ENCODE measurements around the gene BHMT.

The BHMT gene

GRCh38 chr5:79111960-79112702 is 522 bp downstream of the BHMT start:
- DNase-seq (ENCODE audit: low read depth in 2 of 2): no peak
- TF ChIP-seq CTCF (IDR thresholded peaks at IDR 0.05; ENCODE audit: low read depth, low read length): no peak
- no peak overlapping the region for H3K4me3 ChIP-seq (replicated peaks in 1 of 2; ENCODE audit: low read depth in 2 of 2, low read length in 2 of 2)

GRCh38 chr5:79112703-79113058 is 1.1 kb downstream of the BHMT start:
- DNase-seq (ENCODE audit: low read depth in 2 of 2): no peak
- TF ChIP-seq CTCF (IDR thresholded peaks at IDR 0.05; ENCODE audit: low read depth, low read length): no peak
- no peak overlapping the region for H3K4me3 ChIP-seq (replicated peaks in 1 of 2; ENCODE audit: low read depth in 2 of 2, low read length in 2 of 2)

DNA sequence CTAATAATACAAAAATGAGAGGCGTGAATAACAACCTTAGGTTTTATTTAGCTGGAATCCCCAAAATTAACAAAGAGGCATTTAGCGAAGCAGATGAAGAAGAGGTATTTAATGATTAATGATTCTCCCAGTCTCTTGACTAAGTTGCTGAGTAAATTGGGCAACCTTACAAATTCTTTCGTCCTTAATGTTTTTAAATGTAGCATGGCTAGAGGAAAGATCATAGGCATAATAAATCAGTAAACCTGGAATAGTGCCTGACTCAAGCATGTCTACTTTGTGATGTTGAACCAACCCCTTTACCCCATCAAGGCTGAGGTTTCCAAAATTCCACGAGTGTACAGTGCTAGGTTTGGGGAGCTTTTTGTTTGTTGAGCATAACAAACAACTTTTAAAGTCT is 7.9 kb downstream of the BHMT start:
- DNase-seq (ENCODE audit: low read depth in 2 of 2): no peak
- no peak overlapping the region for H3K4me3 ChIP-seq (replicated peaks in 1 of 2; ENCODE audit: low read depth in 2 of 2, low read length in 2 of 2)
- no peak for TF ChIP-seq CTCF (IDR thresholded peaks at IDR 0.05; ENCODE audit: low read depth, low read length)

DNA sequence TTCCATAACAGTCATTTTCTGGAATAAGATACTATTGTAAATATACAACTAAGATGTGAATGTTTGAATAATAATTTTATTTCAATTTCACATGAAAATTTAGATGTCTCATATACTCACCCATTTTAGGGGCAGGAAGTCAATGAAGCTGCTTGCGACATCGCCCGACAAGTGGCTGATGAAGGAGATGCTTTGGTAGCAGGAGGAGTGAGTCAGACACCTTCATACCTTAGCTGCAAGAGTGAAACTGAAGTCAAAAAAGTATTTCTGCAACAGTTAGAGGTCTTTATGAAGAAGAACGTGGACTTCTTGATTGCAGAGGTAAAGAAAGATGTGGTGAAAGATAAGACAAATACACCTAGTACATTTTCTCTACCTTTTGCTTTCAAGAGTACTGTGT is 8.6 kb downstream of the BHMT start:
- TF ChIP-seq CTCF (IDR thresholded peaks at IDR 0.05; ENCODE audit: low read depth, low read length): no peak
- DNase-seq (ENCODE audit: low read depth in 2 of 2): no peak
- no peak overlapping the region for H3K4me3 ChIP-seq (replicated peaks in 1 of 2; ENCODE audit: low read depth in 2 of 2, low read length in 2 of 2)

DNA sequence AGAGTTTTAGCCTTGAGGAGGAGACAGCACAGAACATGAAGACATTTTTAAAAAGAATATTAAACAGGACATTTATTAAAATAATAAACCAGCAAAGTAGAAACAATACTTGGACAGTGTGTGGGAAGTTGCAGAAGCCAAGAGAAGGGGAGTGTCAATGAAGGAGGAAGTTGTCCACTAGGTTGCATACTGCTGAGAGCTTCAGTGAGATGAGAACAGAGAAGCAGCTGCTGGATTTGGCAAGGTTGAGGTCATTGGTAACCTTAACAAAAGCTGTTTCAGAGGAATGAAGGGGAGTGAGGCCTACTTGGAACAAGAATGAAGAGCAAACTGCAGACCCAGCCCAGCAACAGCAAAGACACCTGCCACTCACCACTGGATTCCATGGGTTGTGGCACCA is 11.4 kb downstream of the BHMT start:
- H3K4me3 ChIP-seq (replicated peaks in 1 of 2; ENCODE audit: low read depth in 2 of 2, low read length in 2 of 2): no peak overlapping the region

DNA sequence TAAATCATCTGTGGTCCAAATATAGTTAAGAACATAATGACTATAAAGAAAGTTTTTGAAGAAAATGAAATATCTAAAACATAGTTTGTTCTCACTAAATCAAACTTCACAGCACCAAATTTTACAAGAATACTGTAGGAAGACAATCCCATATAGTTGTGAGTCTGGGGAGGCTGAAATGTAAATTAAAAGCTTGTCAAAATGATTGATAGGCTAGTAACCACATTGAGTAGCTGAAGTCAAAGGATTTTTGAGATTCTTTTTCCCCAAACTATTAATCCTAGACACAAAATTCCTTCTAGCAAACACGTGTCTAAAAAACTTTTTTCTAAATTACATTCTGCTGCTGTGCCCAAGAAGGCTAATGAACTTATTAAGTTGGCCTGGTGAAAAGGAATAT is 13.0 kb downstream of the BHMT start:
- DNase-seq (ENCODE audit: low read depth in 2 of 2): no peak
- no peak for TF ChIP-seq CTCF (IDR thresholded peaks at IDR 0.05; ENCODE audit: low read depth, low read length)
- no peak overlapping the region for H3K4me3 ChIP-seq (replicated peaks in 1 of 2; ENCODE audit: low read depth in 2 of 2, low read length in 2 of 2)

More for the DNA sequence above, 11.4 kb downstream of the BHMT start:
- DNase-seq (ENCODE audit: low read depth in 2 of 2): peak in 1 of 2 donors; percentile 9
- TF ChIP-seq CTCF (IDR thresholded peaks at IDR 0.05; ENCODE audit: low read depth, low read length): no peak

DNA sequence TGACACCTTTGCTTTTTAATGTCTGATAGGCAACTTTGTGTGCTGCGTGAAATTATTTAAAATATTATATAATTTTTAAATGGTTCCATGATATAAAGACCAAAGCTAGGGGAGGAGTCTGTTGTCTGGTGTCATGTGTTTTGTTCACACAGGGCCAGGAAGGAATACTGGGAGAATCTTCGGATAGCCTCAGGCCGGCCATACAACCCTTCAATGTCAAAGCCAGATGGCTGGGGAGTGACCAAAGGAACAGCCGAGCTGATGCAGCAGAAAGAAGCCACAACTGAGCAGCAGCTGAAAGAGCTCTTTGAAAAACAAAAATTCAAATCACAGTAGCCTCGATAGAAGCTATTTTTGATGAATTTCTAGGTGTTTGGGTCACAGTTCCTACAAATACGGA is 19.2 kb downstream of the BHMT start:
- no peak overlapping the region for H3K4me3 ChIP-seq (replicated peaks in 1 of 2; ENCODE audit: low read depth in 2 of 2, low read length in 2 of 2)
- no peak for TF ChIP-seq CTCF (IDR thresholded peaks at IDR 0.05; ENCODE audit: low read depth, low read length)
- DNase-seq (ENCODE audit: low read depth in 2 of 2): no peak
